KMS-11 (cell line): ENCODE data around the gene ACSM5.

ENCODE experiments used
- H2AFZ ChIP-seq: fragments of 200-600 bp; sonication (generic); 2 replicates; pipeline ENCODE4 v1.6.1; 2016; ENCODE audit warnings: antibody characterized with exemption, mixed run types, low read depth
- H3K27ac ChIP-seq: fragments of 200-600 bp; sonication (generic); 2 replicates; pipeline ENCODE4 v1.6.1; 2016; ENCODE audit warnings: mild to moderate bottlenecking, mixed run types
- H3K27me3 ChIP-seq: fragments of 200-600 bp; sonication (generic); 2 replicates; pipeline ENCODE4 v1.6.1; 2017; ENCODE audit warnings: mild to moderate bottlenecking, low read depth, mixed run types, moderate library complexity; ENCODE audit not compliant: insufficient read depth
- H3K36me3 ChIP-seq: fragments of 200-600 bp; sonication (generic); 2 replicates; pipeline ENCODE4 v1.6.1; 2017; ENCODE audit warnings: mild to moderate bottlenecking, mixed run types; ENCODE audit not compliant: insufficient read depth
- H3K4me1 ChIP-seq: fragments of 200-600 bp; sonication (generic); 2 replicates; pipeline ENCODE4 v1.6.1; 2016; ENCODE audit warnings: mild to moderate bottlenecking, low read depth, mixed run types; ENCODE audit not compliant: poor library complexity, severe bottlenecking
- H3K4me2 ChIP-seq: fragments of 200-600 bp; sonication (generic); 2 replicates; pipeline ENCODE4 v1.7.0; 2016; ENCODE audit warnings: mild to moderate bottlenecking, mixed run types
- H3K4me3 ChIP-seq: fragments of 200-600 bp; sonication (generic); IDR thresholded peaks from 2 replicates; pipeline ENCODE4 v1.6.1; 2017; ENCODE audit warnings: low read depth, low read length, mixed read lengths; ENCODE audit not compliant: insufficient read depth
- H3K79me2 ChIP-seq: fragments of 200-600 bp; sonication (generic); 2 replicates; pipeline ENCODE4 v1.6.1; 2016; ENCODE audit warnings: low read depth, mixed run types; ENCODE audit not compliant: insufficient read depth
- H3K9ac ChIP-seq: fragments of 200-600 bp; sonication (generic); 2 replicates; pipeline ENCODE4 v1.6.1; 2016; ENCODE audit warnings: mild to moderate bottlenecking, mixed run types
- H4K20me1 ChIP-seq: fragments of 200-600 bp; sonication (generic); 2 replicates; pipeline ENCODE4 v1.6.1; 2016; ENCODE audit warnings: mild to moderate bottlenecking, mixed run types; ENCODE audit not compliant: insufficient read depth
- TF ChIP-seq, protein P1 (sequence below): fragments of 200-600 bp; sonication (generic); conservative IDR thresholded peaks from 2 replicates; pipeline ENCODE4 v1.6.1; 2017; ENCODE audit warnings: low read depth, mild to moderate bottlenecking, antibody characterized with exemption, low read length, moderate library complexity, mixed read lengths

Gene ACSM5

GRCh38 chr16:20401066-20401465 is 8.3 kb upstream of the ACSM5 start:
- Histone ChIP-seq H4K20me1 (no peaks in the 10 kb centered on the region), H3K36me3 (no peaks in the 10 kb centered on the region), H3K27me3 (no peaks in the 10 kb centered on the region), H3K4me1 (no peaks in the 10 kb centered on the region), H2AFZ (no peak overlapping the region), H3K27ac (no peak overlapping the region), H3K4me3 (no peak overlapping the region), H3K9ac (no peak overlapping the region), H3K79me2 (no peaks in the 10 kb centered on the region), H3K4me2 (no peak overlapping the region)
- TF ChIP-seq, protein P1, sequence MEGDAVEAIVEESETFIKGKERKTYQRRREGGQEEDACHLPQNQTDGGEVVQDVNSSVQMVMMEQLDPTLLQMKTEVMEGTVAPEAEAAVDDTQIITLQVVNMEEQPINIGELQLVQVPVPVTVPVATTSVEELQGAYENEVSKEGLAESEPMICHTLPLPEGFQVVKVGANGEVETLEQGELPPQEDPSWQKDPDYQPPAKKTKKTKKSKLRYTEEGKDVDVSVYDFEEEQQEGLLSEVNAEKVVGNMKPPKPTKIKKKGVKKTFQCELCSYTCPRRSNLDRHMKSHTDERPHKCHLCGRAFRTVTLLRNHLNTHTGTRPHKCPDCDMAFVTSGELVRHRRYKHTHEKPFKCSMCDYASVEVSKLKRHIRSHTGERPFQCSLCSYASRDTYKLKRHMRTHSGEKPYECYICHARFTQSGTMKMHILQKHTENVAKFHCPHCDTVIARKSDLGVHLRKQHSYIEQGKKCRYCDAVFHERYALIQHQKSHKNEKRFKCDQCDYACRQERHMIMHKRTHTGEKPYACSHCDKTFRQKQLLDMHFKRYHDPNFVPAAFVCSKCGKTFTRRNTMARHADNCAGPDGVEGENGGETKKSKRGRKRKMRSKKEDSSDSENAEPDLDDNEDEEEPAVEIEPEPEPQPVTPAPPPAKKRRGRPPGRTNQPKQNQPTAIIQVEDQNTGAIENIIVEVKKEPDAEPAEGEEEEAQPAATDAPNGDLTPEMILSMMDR, result no peak

DNA sequence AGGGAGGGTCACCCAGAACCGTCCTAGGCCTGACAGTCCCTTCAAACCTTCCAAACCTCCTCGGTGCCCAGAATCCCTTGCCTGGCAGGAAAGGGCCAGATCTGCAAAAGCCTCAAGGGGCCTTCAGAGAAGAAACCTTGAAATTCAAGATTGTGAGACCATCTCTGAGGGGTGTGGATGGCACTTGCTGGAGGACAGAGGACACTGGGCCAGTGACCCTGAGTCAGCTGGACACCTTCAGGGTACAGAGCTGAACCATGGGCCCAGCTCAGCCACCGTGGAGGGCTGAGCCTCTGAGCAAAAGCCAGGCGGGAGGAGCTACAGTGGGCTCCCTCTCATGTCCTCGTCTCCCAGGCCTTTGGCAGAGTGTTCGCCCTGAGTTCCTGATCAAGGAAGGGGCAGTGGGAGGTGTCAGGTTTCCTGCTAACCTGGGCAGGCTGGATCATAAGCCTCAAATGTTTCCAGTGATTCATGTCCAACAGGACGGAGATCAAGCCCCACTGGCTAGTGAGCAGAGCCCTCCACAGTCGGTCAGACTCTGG is 7.8 kb upstream of the ACSM5 start:
- H3K27ac ChIP-seq, result no peak overlapping the region
- H3K79me2 ChIP-seq, result no peaks in the 10 kb centered on the region
- H2AFZ ChIP-seq, result no peak overlapping the region
- no peak overlapping the region for H3K4me2 ChIP-seq
- H3K9ac ChIP-seq, result no peak overlapping the region
- H3K27me3 ChIP-seq, result no peaks in the 10 kb centered on the region
- H3K4me1 ChIP-seq, result no peaks in the 10 kb centered on the region
- no peaks in the 10 kb centered on the region for H3K36me3 ChIP-seq
- no peaks in the 10 kb centered on the region for H4K20me1 ChIP-seq
- TF ChIP-seq, protein P1, result no peak
- no peak overlapping the region for H3K4me3 ChIP-seq

DNA sequence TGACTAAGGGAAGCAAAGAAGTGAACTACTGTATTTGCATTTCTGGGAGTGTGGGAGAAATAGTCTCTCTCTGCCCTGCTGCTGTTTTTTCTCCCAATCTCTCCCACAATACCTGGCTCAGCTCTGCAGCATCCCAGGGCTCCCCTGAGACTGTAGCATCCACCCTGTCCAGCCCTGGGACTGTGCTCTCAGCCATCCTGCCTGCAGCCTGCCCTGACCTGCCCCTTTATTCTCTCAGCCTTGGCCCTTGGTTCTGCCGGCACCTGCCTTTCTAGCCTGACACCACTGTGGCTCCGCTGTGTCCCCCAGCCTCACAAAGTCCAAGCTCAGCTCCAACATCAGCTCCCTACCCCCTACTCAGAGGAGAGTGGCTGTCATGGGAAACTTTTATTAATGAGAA is 6.7 kb upstream of the ACSM5 start:
- no peak overlapping the region for H3K4me3 ChIP-seq
- H3K9ac ChIP-seq, result no peak overlapping the region
- no peaks in the 10 kb centered on the region for H3K36me3 ChIP-seq
- no peak overlapping the region for H3K4me2 ChIP-seq
- H3K27me3 ChIP-seq, result no peaks in the 10 kb centered on the region
- no peaks in the 10 kb centered on the region for H4K20me1 ChIP-seq
- TF ChIP-seq, protein P1, result no peak
- no peak overlapping the region for H3K27ac ChIP-seq
- H3K79me2 ChIP-seq, result no peaks in the 10 kb centered on the region
- H3K4me1 ChIP-seq, result no peaks in the 10 kb centered on the region
- no peak overlapping the region for H2AFZ ChIP-seq

DNA sequence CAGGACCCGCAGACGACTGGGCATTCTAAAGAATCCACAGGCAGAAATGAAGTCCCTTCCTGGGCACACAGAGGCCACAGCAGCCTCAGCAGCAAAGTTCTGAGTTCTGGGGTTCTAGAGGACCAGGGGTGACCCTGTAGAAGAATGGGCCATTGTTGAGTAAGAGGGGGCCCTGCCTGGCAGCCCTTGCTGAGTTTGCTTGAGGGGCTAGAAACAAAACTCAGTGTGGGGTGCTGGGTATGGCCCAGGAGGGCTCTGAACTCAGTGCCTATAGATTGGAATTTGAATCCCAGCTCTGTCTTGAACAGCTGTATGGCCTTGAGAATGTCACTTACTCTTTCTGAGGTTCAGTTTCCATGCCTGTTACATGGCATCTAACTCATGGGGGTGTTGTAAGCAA is 4.7 kb upstream of the ACSM5 start, which contains the start of gene PDILT:
Gene PDILT (minus strand): TSS at position 101 of the 400 bp plus-strand sequence. CDS start 5,437 bp downstream, outside the sequence.
- H2AFZ ChIP-seq, result no peak within 1 kb of the TSS
- TF ChIP-seq, protein P1, result no peak

More for the DNA sequence above, 4.7 kb upstream of the ACSM5 start, which contains the start of gene PDILT:
- Histone ChIP-seq H3K9ac (no peak within 1 kb of the TSS), H3K79me2 (no peaks in the 10 kb centered on the region), H3K4me1 (no peaks in the 10 kb centered on the region), H3K27me3 (no peaks in the 10 kb centered on the region), H3K4me3 (no peak within 1 kb of the TSS), H3K4me2 (no peak within 1 kb of the TSS), H3K36me3 (no peaks in the 10 kb centered on the region), H3K27ac (no peak within 1 kb of the TSS), H4K20me1 (no peaks in the 10 kb centered on the region)
